Kidney (tissue), 14 donors: ENCODE data around the gene BAHD1. TPM values are rescaled to one million over a fixed set of nuclear protein-coding genes. Genes with fewer than 3 reads are reported as not detected.

ENCODE experiments used
- DNase-seq, 5 donors: peaks; one replicate each; pipeline ENCODE4 v3.0.0-alpha.2; 2013 to 2020
- FAIRE-seq: peaks from 2 replicates; lab custom pipeline; 2012; peaks lifted over from hg19 to GRCh38; lab: Jason Lieb, UNC
- H3K27ac ChIP-seq, 2 donors: one replicate each; pipeline ENCODE4 v1.7.0; 2013; ENCODE audit warnings: low read depth in 2 of 2, low read length in 2 of 2, inconsistent platforms in 1 of 2
- H3K27me3 ChIP-seq: one replicate; pipeline ENCODE4 v1.7.1; 2013; ENCODE audit warnings: low read length, inconsistent platforms; ENCODE audit not compliant: control insufficient read depth, insufficient read depth
- H3K36me3 ChIP-seq, 3 donors: one replicate each; pipeline versions ENCODE4 v1.7.0 to v1.7.1; 2013; ENCODE audit warnings: low read length in 3 of 3, control low read depth in 1 of 3, inconsistent platforms in 1 of 3; ENCODE audit not compliant: insufficient read depth in 3 of 3, control insufficient read depth in 2 of 3
- H3K4me1 ChIP-seq, 3 donors: one replicate each; pipeline versions ENCODE4 v1.7.0 to v1.7.1; 2013; ENCODE audit warnings: low read length in 3 of 3, inconsistent platforms in 1 of 3, low read depth in 1 of 3; ENCODE audit not compliant: control insufficient read depth in 2 of 3, insufficient read depth in 2 of 3
- H3K4me3 ChIP-seq, 3 donors: one replicate each; pipeline versions ENCODE4 v1.7.0 to v1.8.1; 2013; ENCODE audit warnings: low read length in 3 of 3, control low read depth in 1 of 3, inconsistent platforms in 1 of 3
- H3K9ac ChIP-seq, 3 donors: one replicate each; pipeline versions ENCODE4 v1.7.0 to v1.7.1; 2013; ENCODE audit warnings: low read length in 3 of 3, control low read depth in 1 of 3, inconsistent platforms in 1 of 3
- H3K9me3 ChIP-seq, 3 donors: one replicate each; pipeline versions ENCODE4 v1.7.0 to v1.7.1; 2013; ENCODE audit warnings: low read length in 3 of 3, control low read depth in 1 of 3, inconsistent platforms in 1 of 3; ENCODE audit not compliant: control insufficient read depth in 2 of 3, insufficient read depth in 1 of 3
- CTCF ChIP-seq: IDR thresholded peaks from 3 replicates; pipeline ENCODE4 v1.5.1; 2012; ENCODE audit warnings: mild to moderate bottlenecking, moderate library complexity, borderline replicate concordance; ENCODE audit not compliant: insufficient read depth; ENCODE audit errors: extremely low read depth
- intact Hi-C: fragments of 100-400 bp; cut with DNase I; formaldehyde crosslinking; loops from one replicate; pipeline ENCODE4 v1.11.1; 2022
- polyA plus RNA-seq: library from polyadenylated mRNA; stranded (reverse); fragments of 350-450 nt; fragmentation: Illumina TruSeq; extraction: RNeasy Lipid Tissue Mini Kit (QIAGEN cat#74804); gene quantifications from one replicate; pipeline ENCODE4 v1.2.3, GENCODE V29; 2014; ENCODE audit warnings: low read depth, low replicate concordance; ENCODE audit not compliant: insufficient read depth
- total RNA-seq: library from RNA; stranded (reverse); fragmentation: NEBNext Ultra II Directional; extraction: Animal tissue kit (Norgen Biotek cat#: 25700); gene quantifications from one replicate; pipeline ENCODE4 v1.2.1, GENCODE V29; 2021
- donor health status: control.
- donor health status: control.
- donor health status: control.
- donor health status: control.
- donor health status: control.
- donor health status: DM: yes; HTN: yes; CAD: no.
- donor health status: Normal renal cell carcinoma (clear cell type).

The BAHD1 gene
- total and polyA plus RNA-seq, 2 donors from 2014 or later, result 13.3 to 28.4 TPM

- intact Hi-C loops, result no loop called here
- Histone ChIP-seq H3K27me3 (no peaks in the 10 kb centered on the region), H3K27ac (no peak overlapping the region), H3K9me3 (no peaks in the 10 kb centered on the region), H3K36me3 (no peaks in the 10 kb centered on the region), H3K4me1 (no peaks in the 10 kb centered on the region), H3K9ac (no peak overlapping the region), H3K4me3 (no peak overlapping the region)
- FAIRE-seq (no peak), DNase-seq (no peak)
- TF ChIP-seq CTCF, result no peak
Observed at GRCh38 chr15:40516322-40516721, 75.6 kb downstream of the BAHD1 start.

Other genes starting within 250 kb of the BAHD1 start
- 11.9 TPM for gene PAK6, start 201.9 kb upstream of the BAHD1 start, total RNA-seq
- gene PAK6, start 201.9 kb upstream of the BAHD1 start, polyA plus RNA-seq, result 8.1 TPM
- gene ANKRD63, start 157.9 kb upstream of the BAHD1 start, total RNA-seq, result not detected
- not detected for gene ANKRD63, start 157.9 kb upstream of the BAHD1 start, polyA plus RNA-seq
- 37.2 TPM for gene PLCB2, start 133.0 kb upstream of the BAHD1 start, total RNA-seq
- gene PLCB2, start 133.0 kb upstream of the BAHD1 start, polyA plus RNA-seq, result 4.4 TPM
- 21.6 TPM for gene INAFM2, start 117.3 kb upstream of the BAHD1 start, total RNA-seq
- gene INAFM2, start 117.3 kb upstream of the BAHD1 start, polyA plus RNA-seq, result 14.7 TPM
- 60.0 TPM for gene CCDC9B, start 100.0 kb upstream of the BAHD1 start, total RNA-seq
- 4.7 TPM for gene CCDC9B, start 100.0 kb upstream of the BAHD1 start, polyA plus RNA-seq
- gene PHGR1, start 89.9 kb upstream of the BAHD1 start, total RNA-seq, result not detected
- gene PHGR1, start 89.9 kb upstream of the BAHD1 start, polyA plus RNA-seq, result not detected
- 0.69 TPM for gene DISP2, start 82.7 kb upstream of the BAHD1 start, total RNA-seq
- gene DISP2, start 82.7 kb upstream of the BAHD1 start, polyA plus RNA-seq, result 0.04 TPM
- 7.4 TPM for gene KNSTRN, start 58.2 kb upstream of the BAHD1 start, total RNA-seq
- gene KNSTRN, start 58.2 kb upstream of the BAHD1 start, polyA plus RNA-seq, result 5.5 TPM
- 76.9 TPM for gene IVD, start 35.2 kb upstream of the BAHD1 start, total RNA-seq
- gene IVD, start 35.2 kb upstream of the BAHD1 start, polyA plus RNA-seq, result 83.0 TPM
- gene CHST14, start 30.0 kb downstream of the BAHD1 start, total RNA-seq, result 14.3 TPM
- 11.9 TPM for gene CHST14, start 30.0 kb downstream of the BAHD1 start, polyA plus RNA-seq
- 34.4 TPM for gene CCDC32, start 124.1 kb downstream of the BAHD1 start, total RNA-seq
- gene CCDC32, start 124.1 kb downstream of the BAHD1 start, polyA plus RNA-seq, result 35.9 TPM
- gene RPUSD2, start 128.3 kb downstream of the BAHD1 start, total RNA-seq, result 9.8 TPM
- gene RPUSD2, start 128.3 kb downstream of the BAHD1 start, polyA plus RNA-seq, result 12.7 TPM
- 1.1 TPM for gene KNL1, start 153.3 kb downstream of the BAHD1 start, total RNA-seq
- gene KNL1, start 153.3 kb downstream of the BAHD1 start, polyA plus RNA-seq, result 2.5 TPM